ENCODE results near the gene UTP15. TPM values are rescaled to one million over a fixed set of nuclear protein-coding genes. Genes with fewer than 3 reads are reported as not detected.

The UTP15 gene
- total RNA-seq, 1 donor from 2014 or later, result 11.0 TPM

DNA sequence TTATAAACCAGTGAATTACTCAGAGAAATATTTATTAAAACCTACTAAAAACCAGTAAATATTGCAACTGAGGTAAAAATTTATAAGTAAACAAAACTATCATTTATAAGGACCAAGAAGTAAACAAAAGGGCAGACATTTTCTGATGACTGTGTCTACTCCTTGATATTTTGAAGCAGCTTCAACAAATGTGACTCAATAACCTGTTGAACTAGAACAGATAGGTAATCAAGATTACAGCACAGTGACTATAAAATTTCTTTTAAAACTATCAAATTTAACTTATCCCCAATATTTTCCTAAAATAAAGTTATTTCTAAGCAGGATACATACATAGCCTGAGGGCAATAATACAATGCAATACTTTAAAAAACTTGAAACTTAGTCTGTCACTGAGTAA, 12.9 kb upstream of the UTP15 start:
- DNase-seq (ENCODE audit: missing footprints) (no peak), ATAC-seq (no peak)
- intact Hi-C loops (cut with DNase I), result no loop called here

DNA sequence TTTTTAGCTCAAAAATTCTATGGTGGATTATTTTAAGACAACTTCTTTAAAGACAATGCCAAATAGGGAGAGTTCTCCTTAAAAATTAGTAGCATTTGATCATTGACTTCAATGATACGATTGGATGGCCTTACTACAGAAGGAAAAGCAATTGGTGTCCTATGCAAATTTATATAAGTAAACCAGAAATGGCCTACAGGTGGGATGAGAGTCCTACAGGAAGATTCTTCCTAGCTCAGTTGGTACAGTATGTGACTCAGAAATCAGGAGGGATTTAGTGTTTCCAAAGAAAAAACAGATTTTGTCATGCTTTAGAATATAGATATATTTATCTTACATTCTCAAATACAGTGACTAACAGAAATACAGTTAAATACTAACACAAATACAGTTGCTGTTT, 6.6 kb upstream of the UTP15 start:
- no peak for ATAC-seq
- intact Hi-C loops (cut with DNase I), result no loop called here
- no peak for DNase-seq (ENCODE audit: missing footprints)

DNA sequence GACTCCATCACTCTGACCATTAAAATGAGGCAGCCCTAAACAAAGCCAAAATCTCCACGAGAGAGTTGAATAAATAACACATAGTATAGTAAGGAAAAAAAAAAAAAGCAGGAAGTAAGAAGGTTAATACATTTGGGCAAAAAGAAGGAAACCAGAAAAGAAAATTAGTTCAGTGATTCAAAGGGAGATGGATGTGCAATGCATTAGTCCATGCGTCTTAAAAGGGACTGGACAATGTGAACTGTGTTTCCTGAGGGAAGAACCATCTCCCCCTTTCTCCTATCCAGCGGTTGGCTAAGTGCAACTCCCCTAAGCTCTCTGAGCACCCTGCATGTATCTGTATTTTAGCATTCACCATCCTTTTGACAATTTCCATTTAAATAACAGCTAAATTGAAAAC, 1.5 kb upstream of the UTP15 start:
- ATAC-seq (no peak), DNase-seq (ENCODE audit: missing footprints) (no peak)
- intact Hi-C loops (cut with DNase I), result loop anchor here (10.0 kb wide), 1 partner anchor 1201 kb away; the partner anchor contains the start of genes GFM2 and NSA2

DNA sequence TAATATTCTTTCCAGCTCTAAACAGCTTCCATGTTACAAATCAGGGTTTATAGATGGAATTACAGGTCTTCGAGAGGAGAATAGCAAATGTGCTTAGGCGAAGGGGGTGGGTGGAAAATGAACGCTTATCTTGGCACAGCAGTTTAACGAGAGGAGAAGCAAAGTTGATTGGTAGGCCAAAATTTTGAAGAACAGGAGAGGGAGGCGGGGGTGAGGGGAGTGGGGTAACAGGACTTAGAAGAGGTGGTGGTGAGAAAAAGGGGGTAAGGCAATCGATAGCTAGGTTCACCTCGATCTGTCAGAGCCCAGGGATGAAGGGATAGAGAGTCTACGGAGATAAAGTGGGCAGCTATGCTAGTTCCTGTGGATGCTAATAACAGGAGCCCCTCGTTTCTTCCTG, 868 bp upstream of the UTP15 start:
- intact Hi-C loops (cut with DNase I), result loop anchor here (10.0 kb wide), 1 partner anchor 1200 kb away; the partner anchor contains the start of genes GFM2 and NSA2
- ATAC-seq (no peak), DNase-seq (ENCODE audit: missing footprints) (no peak)

DNA sequence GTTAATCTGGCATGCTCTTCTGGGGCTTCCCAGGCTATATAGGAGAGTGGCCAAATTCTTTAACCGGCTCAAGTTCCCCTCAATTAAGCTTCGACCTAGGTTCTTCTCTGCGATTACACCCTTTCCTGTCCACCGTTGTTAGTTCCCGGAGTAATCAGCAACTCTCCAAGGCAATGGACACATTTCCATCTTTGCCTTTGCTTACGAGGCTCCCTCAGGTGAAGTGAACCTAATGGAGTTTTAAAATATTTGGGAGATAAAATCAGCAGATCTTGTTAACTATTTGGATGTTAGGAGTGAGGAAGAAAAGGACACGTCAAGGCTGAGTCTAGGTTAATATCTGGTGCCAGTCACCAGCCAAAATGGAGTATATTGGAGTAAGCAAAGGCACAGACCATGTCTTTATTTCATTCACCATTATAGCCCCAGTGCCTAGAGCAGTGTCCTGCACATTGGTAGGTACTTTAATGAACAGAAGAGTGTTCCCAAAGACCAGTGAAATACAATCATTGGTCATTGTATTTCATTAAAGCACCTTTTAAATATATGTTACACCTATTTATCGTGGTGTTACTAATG, 515 bp downstream of the UTP15 start:
- intact Hi-C loops (cut with DNase I), result loop anchor here (10.0 kb wide), 1 partner anchor 1199 kb away; the partner anchor contains the start of genes GFM2 and NSA2
- ATAC-seq, result no peak
- DNase-seq (ENCODE audit: missing footprints), result no peak

DNA sequence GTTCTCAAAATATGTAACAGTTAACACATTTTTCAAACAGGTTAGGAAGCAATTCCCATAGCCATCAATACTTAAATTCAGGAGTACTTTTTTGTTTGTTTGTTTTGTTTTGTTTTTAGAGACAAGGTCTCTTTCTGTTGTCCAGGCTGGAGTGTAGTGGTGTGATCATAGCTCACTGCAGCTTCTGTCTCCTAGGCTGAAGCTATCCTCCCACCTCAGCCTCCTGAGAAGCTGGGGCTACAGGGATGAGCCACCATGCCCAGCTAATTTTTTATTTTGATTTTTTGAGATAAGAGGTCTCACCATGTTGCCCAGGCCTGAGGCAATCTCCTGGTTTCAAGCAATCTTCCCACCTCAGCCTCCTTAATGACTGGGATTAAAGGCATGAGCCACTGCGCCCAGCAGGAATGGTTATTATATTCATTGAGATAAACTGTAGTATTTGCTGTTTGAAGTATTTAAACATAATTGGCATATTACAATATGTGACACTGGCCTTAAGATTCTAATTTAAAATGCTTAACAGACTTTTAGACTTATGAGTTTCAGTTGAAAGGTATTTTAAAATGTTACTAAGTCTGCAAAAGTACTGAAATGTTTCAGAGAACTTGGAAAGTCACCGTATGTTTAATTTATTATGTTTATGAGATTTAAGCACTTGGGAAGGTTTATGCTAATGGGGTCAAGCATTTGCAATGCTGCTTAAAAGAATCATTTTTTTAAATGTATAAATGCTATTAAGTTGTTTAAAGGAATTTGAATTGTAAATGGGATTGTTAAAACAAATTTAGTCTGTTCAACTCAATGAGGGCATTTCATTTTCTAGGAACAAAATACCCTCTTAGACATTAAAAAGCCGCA, 17.0 kb downstream of the UTP15 start:
- intact Hi-C loops (cut with DNase I), result no loop called here
- no peak for ATAC-seq
- DNase-seq (ENCODE audit: missing footprints), result no peak

DNA sequence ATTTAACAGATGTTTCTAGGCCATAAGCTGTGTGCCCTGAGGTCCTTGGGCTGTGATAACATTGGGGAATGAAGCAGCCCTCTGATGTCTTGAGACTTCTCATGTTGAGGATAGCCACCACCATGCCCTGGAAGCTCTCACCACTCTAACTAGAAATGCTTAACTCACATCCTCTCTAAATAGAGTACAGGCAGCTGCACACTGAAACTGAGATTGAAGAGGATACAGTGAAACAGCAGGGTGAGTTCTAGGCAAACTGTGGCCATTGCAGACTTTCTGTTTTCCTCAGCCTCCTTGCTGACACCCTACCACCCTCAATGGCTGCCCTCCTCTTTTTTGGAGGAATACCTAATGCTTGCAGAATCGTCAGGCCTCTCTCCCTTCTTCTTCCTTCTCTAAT, 22.4 kb downstream of the UTP15 start:
- intact Hi-C loops (cut with DNase I), result no loop called here
- ATAC-seq (no peak), DNase-seq (ENCODE audit: missing footprints) (no peak)

DNA sequence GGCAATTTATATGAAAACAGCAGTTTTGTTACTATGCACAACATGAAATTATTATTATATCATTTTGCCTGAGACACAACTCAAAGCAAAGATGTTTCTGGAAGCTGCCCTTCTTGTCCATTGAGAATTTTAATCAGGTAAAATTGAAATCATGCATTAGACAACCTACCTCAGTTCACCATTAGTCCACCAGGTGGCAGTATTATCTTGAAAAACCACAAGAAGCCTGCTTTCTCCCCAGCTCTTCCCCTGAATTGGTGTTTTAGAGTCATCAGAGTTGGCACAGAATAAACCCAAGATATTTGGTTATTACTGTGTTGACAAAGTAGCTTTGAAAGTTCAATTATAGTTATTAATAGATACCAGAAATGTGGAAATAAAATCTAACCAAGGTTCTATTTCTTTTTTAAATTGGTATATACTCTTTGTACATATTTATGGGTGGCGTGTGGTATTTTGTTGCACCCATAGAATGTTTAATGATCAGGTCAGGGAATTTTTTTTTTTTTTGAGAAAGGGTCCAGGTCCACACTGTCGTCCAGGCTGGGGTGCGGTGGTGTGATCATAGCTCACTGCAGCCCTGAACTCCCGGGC, 25.7 kb downstream of the UTP15 start:
- DNase-seq (ENCODE audit: missing footprints) (no peak), ATAC-seq (no peak)
- intact Hi-C loops (cut with DNase I), result loop anchor here (1.0 to 10.0 kb wide), 2 partner anchors 201 to 1054 kb away; partner anchors contain the start of gene ENC1

DNA sequence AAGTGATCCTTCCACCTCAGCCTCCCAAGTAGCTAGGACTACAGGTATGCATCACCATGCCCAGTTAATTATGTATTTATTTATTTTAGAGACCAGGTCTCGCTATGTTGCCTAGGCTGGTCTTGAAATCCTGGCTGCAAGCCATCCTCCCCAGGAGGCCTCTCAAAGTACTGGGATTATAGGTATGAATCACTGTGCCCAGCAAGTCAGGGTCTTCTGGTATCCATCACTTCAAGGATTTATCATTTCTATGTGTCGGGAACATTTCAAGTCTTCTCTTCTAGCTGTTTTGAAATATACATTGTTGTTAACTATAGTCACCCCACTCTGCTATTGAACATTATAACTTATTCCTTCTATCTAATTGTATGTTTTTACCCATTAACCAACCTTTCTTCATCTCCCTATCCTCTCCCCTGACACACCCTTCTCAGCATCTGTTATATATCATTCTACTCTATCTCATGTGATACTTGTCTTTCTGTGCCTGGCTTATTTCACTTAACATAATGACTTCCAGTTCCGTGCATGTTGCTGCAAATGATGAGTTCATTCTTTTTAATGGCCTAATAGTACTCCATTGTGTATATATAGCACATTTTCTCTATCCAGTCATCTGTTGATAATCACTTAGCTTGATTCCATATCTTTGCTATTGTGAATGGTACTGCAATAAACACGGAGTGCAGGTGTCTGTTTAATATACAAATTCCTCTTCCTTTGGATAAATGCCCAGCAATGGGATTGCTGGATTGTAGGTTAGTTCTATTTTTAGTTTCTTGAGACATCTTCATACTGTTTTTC, 26.4 kb downstream of the UTP15 start:
- ATAC-seq (no peak), DNase-seq (ENCODE audit: missing footprints) (no peak)
- intact Hi-C loops (cut with DNase I), result loop anchor here (1.0 to 10.0 kb wide), 2 partner anchors 200 to 1053 kb away; partner anchors contain the start of gene ENC1

DNA sequence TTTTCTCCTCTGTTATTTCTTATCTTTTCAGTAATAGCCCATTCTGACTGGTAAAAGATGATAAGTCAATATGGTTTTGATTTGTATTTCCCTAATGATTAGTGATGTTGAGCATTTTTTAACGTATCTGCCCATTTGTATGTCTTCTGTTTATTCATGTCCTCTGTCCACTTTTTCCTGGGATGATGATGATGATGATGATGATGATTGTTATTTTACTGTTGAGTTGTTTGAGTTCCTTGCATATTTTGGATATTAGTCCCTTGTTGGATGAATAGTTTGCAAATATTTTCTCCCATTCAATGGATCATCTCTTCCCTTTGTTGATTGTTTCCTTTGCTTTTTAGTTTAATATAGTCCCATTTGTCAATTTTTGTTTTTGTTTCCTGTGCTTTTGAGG, 27.0 kb downstream of the UTP15 start:
- no peak for ATAC-seq
- no peak for DNase-seq (ENCODE audit: missing footprints)
- intact Hi-C loops (cut with DNase I), result loop anchor here (10.0 kb wide), 1 partner anchor 1052 kb away; the partner anchor contains the start of gene ENC1

DNA sequence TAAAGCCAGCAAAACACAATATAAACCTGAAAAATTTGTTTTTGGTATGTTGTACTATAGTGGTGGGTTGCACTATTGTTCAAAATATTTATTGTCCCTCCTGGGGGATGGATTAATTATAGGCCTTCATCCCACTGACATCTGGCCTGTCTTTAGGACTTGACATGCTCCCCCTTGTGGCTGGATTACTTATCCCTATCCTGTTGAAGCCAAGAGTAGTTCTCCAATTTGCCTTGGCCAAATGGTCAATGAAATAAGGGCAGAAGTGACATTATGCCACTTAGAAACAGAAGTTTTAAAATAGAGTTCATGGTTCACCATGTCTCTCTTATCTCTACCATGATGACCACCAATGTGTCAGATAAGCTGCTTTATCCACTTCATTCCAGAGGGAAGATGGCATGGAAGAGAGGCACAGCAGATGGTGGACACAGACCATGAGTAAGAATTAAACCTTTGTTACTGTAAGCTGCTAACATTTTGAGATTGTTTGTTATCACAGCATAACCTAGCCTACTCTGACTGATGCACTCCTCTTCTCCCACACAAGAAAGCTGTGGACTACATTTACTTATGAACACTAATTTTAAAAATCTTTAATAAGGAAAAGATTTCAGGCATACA, 31.3 kb downstream of the UTP15 start:
- intact Hi-C loops (cut with DNase I), result loop anchor here (10.0 kb wide), 1 partner anchor 1048 kb away; the partner anchor contains the start of gene ENC1
- no peak for DNase-seq (ENCODE audit: missing footprints)
- no peak for ATAC-seq

DNA sequence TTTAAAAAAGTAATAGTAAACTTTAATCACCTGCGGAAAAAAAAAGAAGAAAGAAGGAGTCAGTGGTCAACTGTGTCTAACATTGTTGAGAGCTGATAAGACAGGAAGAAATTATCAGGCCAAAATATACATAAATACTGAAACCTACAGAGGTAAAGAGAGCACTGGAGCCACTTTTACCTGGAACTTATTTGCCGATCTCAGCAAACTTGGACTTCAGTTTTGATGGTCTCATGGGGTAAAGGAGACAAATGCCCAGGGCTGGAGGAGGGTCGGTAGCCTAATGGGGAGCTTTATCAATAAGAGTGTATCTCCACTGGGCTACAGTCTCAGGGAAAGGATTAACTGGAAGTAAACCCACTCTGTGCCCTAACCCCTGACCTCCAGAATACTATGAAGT, 33.8 kb downstream of the UTP15 start:
- no peak for DNase-seq (ENCODE audit: missing footprints)
- intact Hi-C loops (cut with DNase I), result loop anchor here (10.0 kb wide), 1 partner anchor 1045 kb away; the partner anchor contains the start of gene ENC1
- no peak for ATAC-seq

DNA sequence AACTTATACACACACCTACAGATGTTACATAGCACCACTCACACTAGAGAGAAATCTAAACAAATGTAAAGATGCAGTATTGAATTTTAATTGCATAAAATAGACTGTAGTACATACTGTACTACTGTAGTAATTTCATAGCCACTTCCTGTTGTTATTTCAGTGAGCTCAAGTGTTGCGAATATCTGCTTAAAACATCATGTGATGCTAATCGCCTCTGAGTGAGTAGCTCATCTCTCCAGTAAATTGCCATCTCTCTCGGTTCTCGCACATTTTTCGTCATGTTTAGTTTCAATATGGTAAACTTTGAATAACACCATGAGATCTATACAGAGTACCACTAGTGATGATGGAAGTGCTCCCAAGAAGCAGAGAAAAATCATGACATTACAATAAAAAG, 38.5 kb downstream of the UTP15 start:
- ATAC-seq (no peak), DNase-seq (ENCODE audit: missing footprints) (no peak)
- intact Hi-C loops (cut with DNase I), result no loop called here

DNA sequence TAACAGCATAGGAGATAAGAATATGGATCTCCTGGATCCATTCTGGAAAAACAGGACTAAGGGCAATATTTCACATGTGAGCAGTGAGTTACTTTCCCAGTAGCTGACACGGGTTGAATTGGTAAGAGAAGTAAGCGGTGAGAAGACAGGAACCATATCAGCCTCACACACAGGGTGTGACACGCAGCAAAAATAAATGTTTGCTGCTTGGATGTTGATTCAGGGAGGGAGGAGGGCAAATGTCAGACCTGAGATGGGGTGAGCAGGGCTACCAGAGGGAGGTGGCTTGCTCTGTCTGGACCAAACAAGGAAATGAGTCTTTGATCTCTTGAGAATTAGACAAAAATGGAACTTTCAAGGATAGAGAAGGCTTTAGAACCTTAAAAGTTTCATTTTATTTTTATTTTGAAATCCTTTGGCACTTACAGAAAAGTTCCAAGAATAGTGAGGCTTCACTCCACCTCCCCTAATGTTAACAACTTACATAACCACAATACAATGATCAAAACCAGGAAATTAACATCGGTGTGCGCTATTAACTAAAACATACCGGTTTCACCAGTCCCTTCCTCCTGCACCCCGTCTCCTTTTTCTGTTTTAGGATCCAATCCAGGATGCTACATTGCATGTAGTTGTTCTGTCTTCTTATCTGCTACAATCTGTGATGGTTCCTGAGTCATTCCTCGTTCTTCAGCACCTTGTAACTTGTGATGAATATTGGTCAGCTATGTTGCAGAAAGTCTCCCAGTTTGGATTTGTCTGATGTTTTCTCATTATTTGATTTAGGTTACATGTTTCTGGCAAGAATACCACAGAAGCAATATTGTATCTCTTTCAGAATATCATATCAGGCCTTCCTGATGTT, 39.9 kb downstream of the UTP15 start:
- DNase-seq (ENCODE audit: missing footprints), result no peak
- no peak for ATAC-seq
- intact Hi-C loops (cut with DNase I), result no loop called here

DNA sequence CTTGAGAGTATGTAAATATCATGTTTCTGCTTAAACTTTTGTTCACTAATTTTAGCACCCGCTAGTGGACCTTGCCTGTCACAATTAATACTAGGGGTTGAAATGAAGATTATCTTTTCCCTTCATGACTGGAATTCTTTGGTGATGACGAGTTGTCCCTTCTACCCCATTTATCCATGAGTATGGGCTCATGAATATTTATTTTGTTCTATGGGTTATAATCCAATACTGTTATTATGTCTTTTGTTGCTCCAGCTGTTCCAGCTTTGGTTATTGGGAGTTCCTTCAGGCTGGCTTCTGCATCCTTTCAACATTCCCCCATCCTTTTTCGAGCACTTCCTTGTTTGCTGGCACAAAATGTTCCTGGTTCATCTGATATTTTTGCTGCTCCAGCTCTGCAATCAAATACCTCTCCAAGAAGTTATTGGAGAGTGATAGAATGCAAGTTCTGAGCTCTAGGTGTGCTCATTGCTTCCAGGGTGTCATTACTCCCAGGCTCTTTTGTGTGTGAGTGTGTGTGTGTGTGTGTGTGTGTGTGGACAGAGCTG, 40.7 kb downstream of the UTP15 start:
- intact Hi-C loops (cut with DNase I), result no loop called here
- DNase-seq (ENCODE audit: missing footprints) (no peak), ATAC-seq (no peak)

DNA sequence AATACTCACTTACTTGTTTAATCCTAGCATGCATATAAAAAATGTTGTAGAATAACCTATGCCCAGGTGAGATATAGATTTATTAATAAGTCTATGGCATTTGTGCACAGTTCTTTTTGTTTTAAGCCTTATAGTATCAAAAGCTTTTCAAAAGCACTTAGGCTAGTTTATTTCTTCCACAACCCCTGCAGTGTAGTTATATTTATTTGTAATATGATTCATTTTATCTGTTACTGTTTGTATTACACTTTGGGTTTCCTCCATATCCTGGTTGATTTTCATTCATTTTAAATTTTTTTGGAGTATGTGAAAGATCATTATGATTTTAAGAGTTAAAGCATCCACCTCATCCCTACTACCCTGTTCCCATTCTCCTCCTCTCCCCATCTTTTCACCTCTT, 41.7 kb downstream of the UTP15 start:
- ATAC-seq (no peak), DNase-seq (ENCODE audit: missing footprints) (no peak)
- intact Hi-C loops (cut with DNase I), result no loop called here

DNA sequence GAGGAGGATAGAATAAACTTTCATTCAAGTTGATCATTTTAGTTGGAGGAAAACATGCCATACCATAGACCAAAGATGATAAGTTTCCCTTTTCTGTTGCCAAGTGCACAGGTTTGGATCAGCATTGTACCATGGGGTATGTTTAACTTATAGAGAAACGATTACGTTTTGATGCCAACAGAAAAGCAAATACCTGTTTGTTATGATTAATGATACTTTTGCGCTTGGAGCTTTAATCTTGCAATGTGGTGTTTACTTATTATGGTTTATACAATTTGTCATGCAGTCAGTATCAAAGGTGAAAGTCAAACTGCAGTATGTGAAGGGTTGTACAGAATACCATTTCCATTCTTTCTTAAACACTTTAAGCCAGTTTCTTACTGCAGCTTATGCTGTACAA, 47.3 kb downstream of the UTP15 start:
- intact Hi-C loops (cut with DNase I), result no loop called here
- DNase-seq (ENCODE audit: missing footprints), result no peak
- no peak for ATAC-seq
